Measurements from ENCODE around the gene LSM2.

DNA sequence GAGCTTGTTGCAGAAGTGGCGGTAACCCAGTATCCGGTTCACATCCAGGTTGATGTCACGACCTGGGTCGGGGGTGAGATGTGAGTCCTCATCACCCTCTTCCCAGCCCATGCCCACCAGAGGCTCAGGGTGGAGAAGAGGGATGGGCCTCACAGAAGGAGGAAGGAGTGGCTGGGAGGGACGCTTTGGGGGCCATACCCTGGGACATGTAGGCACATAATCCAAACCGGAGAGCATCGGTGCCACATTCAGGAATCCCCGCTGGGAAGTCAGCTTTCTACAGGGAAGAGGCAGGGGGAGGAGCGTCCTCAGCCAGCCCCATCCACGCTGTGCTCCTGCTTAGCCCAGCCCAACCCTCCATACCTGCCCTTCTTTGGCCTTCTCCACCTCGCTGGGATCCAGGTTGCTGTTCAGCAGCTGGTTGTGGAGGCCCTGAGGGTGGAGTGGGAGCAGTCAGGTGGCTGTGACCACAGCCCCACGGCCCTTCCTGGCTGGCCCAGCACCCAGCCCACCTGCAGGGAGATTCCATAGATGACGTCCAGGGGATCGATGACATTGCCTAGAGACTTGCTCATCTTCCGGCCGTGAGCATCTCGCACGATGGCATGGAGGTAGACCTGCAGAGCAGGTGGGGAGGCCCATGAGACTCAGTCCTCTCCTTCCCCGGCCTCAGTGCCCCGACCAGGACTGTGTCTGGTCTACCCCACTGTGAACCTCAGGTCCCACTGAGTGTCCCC lies 26.1 kb downstream of the LSM2 start:
- TF ChIP-seq CTCF (conservative IDR thresholded peaks at IDR 0.05; ENCODE audit: low read length) (no peak), EZH2phosphoT487 (IDR thresholded peaks at IDR 0.05; ENCODE audit: borderline replicate concordance, low read depth, low read length) (no peak)
